ENCODE results near the gene EDC4. TPM values are rescaled to one million over a fixed set of nuclear protein-coding genes. Genes with fewer than 3 reads are reported as not detected.

The EDC4 gene
- total RNA-seq, 1 donor from 2014 or later, result 81.1 TPM

DNA sequence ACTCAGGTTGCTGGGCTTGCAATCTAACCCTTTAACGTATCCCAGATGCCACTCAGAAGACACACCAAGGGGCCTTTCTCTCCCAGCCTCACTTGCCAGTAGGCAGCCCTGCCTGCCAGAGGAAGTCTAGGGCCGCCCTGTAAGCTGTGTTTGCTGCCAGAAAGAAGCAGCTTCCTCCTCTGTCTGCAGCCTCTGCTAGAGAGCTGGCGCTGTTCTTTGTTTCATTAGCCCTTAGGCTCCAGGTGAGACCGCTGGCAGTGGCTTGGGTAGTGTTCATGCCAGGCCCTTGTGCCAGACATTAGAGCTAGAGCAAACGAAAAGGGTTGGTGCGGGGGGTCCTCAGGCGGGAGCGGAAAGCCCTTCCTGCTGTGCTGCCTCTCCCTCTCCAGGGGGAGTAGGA, 49.9 kb downstream of the EDC4 start:
- Mint-ChIP-seq H3K4me1 (ENCODE audit: unreplicated experiment) (peaks cover 12% of the 10 kb centered on the region), H3K27me3 (no peaks in the 10 kb centered on the region), H3K27ac (peak overlapping the region; percentile 36), H3K36me3 (no peaks in the 10 kb centered on the region), H3K9me3 (no peaks in the 10 kb centered on the region), H3K4me3 (no peak overlapping the region)
- no peak for DNase-seq (ENCODE audit: extremely low spot score, unreplicated experiment)
- TF ChIP-seq, protein P1, sequence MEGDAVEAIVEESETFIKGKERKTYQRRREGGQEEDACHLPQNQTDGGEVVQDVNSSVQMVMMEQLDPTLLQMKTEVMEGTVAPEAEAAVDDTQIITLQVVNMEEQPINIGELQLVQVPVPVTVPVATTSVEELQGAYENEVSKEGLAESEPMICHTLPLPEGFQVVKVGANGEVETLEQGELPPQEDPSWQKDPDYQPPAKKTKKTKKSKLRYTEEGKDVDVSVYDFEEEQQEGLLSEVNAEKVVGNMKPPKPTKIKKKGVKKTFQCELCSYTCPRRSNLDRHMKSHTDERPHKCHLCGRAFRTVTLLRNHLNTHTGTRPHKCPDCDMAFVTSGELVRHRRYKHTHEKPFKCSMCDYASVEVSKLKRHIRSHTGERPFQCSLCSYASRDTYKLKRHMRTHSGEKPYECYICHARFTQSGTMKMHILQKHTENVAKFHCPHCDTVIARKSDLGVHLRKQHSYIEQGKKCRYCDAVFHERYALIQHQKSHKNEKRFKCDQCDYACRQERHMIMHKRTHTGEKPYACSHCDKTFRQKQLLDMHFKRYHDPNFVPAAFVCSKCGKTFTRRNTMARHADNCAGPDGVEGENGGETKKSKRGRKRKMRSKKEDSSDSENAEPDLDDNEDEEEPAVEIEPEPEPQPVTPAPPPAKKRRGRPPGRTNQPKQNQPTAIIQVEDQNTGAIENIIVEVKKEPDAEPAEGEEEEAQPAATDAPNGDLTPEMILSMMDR (conservative IDR thresholded peaks at IDR 0.05), result no peak

DNA sequence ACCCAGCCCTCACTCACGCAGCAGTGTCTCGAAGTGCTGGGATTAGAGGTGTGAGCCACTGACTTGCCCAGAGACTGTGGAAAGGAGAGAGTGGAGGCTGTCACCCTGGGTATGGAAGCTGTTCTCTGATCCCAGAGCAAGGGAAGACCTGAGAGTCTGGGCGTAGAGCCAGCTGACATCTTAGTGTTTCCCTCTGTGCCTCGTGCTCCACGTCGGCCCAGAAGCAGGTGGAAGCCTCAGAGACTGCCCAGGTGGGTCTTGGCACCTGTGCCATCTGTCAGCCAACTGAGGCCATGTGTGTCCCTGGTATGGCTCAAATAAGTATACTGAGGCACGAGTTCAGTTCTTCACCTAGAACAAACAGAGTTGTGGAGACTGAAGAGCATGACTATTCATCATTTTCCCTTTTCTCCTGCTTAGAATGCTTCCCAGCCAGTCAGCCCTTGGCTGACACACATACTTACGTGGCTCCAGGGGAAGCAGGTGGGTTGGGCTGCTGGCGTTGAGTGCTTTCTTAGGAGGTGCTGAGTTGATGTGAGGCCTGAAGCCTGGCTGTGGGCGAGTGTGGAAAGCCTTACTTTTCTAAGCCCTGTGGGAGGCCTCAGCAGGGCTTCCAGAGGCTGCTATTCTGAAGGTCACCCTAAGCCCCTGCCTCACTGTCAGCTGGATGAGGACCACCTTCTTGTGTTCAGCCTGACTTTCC, 50.7 kb downstream of the EDC4 start:
- TF ChIP-seq, protein P1 (conservative IDR thresholded peaks at IDR 0.05), result no peak
- Mint-ChIP-seq H3K36me3 (no peaks in the 10 kb centered on the region), H3K4me3 (no peak overlapping the region), H3K9me3 (no peaks in the 10 kb centered on the region), H3K27ac (no peak overlapping the region), H3K27me3 (no peaks in the 10 kb centered on the region), H3K4me1 (ENCODE audit: unreplicated experiment) (peaks cover 12% of the 10 kb centered on the region)
- DNase-seq (ENCODE audit: extremely low spot score, unreplicated experiment), result no peak

DNA sequence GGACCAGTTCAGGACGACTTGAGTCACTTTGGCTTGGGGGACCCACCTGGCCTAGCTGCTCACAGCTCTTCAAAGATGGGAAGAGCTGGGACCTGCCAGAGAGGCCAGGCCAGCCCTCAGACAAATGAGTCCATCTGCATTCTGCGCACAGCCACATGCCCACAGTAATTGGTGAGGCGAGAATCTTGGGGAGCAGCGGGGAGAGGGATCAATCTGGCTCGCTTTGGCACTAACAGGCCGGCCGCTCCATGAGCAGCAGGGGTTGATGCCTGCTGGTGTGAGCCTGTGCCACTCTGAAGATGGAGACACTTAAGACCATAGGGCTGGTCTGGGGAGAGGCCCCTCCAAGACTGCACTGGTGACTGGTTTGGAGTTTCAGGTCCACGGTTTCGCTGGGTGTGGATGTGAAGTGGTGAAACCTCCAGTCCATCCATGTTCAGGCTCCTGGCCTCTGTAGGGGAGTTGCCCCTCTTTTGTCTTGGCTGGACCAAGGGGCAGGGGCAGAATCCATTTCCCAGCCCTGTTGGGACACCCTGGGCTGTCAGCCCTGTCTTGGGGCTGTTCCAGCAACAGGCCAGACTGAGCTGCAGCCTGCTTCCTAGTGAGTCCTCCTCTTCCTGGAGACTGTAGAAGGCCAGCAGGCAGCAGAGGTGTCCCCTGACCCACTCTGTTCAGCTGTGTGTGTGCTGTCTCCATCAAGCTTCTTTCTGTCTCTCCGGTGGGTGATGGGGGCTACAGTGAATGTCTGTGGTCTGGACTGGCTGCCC, 51.5 kb downstream of the EDC4 start:
- Mint-ChIP-seq H3K27ac (no peak overlapping the region), H3K36me3 (no peaks in the 10 kb centered on the region), H3K9me3 (no peaks in the 10 kb centered on the region), H3K4me1 (ENCODE audit: unreplicated experiment) (peaks cover 12% of the 10 kb centered on the region), H3K27me3 (no peaks in the 10 kb centered on the region), H3K4me3 (no peak overlapping the region)
- no peak for DNase-seq (ENCODE audit: extremely low spot score, unreplicated experiment)
- TF ChIP-seq, protein P1 (conservative IDR thresholded peaks at IDR 0.05), result no peak

DNA sequence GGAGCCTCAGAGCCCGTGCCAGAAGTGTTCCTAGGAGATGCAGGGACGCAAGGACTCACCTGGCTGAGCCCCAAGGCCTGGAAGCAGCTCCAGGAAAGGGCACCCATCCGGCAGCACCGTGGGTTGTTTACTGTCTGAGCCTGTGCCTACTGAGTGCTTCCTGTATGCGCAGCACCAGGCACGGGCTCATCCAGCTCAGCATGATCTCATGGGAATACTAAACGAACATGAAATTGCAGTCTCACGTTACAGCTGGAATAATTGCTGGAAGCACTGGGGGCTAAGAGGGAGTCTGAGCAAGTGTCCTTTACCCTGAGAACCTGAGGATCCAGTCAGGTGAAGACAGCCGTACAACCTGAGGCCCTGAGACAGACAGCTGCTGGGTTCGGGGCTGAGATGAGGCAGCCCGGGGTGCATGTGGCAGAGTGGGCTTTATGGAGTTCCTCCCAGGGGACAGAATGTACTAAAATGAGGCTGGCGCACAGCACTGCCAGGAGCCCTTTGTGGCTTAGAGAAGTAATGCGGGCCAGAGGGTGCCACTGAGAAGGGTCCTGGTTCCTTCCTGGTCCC, 53.4 kb downstream of the EDC4 start:
- H3K27ac Mint-ChIP-seq, result no peak overlapping the region
- no peaks in the 10 kb centered on the region for H3K27me3 Mint-ChIP-seq
- H3K36me3 Mint-ChIP-seq, result no peaks in the 10 kb centered on the region
- DNase-seq (ENCODE audit: extremely low spot score, unreplicated experiment), result no peak
- H3K4me3 Mint-ChIP-seq, result no peak overlapping the region
- H3K4me1 Mint-ChIP-seq (ENCODE audit: unreplicated experiment), result peaks cover 12% of the 10 kb centered on the region
- TF ChIP-seq, protein P1 (conservative IDR thresholded peaks at IDR 0.05), result peak; percentile 32
- no peaks in the 10 kb centered on the region for H3K9me3 Mint-ChIP-seq

DNA sequence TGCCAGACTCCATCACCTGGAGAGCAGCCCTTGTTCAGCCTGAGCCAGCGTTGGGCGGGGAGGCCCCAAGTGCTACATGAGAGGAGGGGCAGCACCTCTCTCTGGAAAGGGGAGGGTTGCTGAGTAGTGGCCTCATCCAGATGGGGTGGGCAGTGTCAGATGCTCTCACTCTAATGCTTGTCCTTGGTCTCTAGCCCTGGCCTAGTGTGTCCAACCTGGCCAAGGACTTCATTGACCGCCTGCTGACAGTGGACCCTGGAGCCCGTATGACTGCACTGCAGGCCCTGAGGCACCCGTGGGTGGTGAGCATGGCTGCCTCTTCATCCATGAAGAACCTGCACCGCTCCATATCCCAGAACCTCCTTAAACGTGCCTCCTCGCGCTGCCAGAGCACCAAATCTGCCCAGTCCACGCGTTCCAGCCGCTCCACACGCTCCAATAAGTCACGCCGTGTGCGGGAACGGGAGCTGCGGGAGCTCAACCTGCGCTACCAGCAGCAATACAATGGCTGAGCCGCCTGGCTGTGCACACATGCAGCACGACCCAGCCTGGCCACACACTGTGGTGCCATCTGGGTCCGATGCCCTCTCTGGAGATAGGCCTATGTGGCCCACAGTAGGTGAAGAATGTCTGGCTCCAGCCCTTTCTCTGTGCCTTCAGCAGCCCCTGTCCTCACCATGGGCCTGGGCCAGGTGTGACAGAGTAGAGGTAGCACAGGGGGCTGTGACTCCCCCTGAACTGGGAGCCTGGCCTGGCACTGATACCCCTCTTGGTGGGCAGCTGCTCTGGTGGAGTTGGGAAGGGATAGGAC, 54.5 kb downstream of the EDC4 start:
- no peaks in the 10 kb centered on the region for H3K9me3 Mint-ChIP-seq
- DNase-seq (ENCODE audit: extremely low spot score, unreplicated experiment), result no peak
- peaks cover 7% of the 10 kb centered on the region for H3K4me1 Mint-ChIP-seq (ENCODE audit: unreplicated experiment)
- no peak overlapping the region for H3K4me3 Mint-ChIP-seq
- H3K27ac Mint-ChIP-seq, result no peak overlapping the region
- TF ChIP-seq, protein P1 (conservative IDR thresholded peaks at IDR 0.05), result no peak
- H3K27me3 Mint-ChIP-seq, result no peaks in the 10 kb centered on the region
- H3K36me3 Mint-ChIP-seq, result no peaks in the 10 kb centered on the region
